Stimulated activated CD8-positive, alpha-beta memory T cell treated with anti-CD3 and anti-CD28 coated beads, Interleukin-15, amount 100 ng/mL, for 48 hours (primary cell): ENCODE measurements around the gene IRAK1BP1.
"Not testable (repeated sequence)": the region's sequence is repeated elsewhere in the genome, so short reads cannot be mapped to it uniquely, and the experiment has no call there.

ENCODE experiments used
- DNase-seq, 2 donors: peaks; one replicate each; pipeline ENCODE4 v3.0.0-alpha.2; 2020; ENCODE audit warnings: low read depth in 2 of 2

Gene IRAK1BP1

DNA sequence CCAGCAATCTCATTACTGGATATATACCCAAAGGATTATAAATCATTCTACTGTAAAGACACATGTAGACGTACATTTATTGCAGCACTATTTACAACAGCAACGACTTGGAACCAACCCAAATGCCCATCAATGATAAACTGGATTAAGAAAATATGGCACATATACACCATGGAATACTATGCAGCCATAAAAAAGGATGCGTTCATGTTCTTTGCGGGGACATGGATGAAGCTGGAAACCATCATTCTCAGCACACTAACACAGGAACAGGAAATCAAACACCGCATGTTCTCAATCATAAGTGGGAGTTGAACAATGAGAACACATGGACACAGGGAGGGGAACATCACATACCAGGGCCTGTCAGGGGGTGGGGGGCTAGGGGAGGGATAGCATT is 22.6 kb downstream of the IRAK1BP1 start:
- not testable (repeated sequence) for DNase-seq

DNA sequence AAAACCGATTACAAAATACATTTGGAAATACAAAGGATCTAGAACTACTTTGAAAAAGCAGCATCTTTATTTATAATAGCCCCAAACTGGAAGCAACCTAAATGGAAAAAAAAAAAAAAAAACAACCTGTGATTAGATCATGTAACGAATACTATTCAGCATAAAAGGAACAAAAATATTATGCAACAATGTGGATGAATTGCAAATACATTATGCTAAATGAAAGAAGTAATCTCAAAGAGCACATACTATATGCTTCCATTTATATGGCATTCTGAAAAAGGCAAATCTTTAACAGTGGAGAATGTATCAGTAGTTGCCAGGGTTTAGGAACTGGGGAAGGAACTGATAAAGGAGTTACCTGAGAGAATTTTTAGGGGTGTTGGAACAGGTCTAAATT is 28.9 kb downstream of the IRAK1BP1 start:
- no peak for DNase-seq

DNA sequence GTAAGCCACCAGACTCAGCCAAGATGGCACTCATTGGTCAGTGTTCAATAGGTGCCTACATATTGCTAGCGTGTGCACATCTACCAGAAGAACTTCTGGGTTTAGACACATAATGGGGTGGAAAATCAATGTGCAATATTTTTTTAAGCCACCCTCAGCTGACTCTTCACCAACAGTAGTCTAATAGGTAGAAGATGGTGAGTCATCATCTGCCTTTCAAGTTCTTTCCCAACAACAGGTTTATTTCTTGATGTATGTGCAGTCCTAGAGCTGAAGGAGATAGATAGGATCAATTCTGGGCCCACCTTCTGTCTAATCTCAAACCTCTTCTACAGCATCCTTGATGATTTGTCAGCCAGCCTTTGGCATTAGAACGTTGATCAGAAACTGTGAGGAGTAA is 41.3 kb downstream of the IRAK1BP1 start:
- DNase-seq: no peak

DNA sequence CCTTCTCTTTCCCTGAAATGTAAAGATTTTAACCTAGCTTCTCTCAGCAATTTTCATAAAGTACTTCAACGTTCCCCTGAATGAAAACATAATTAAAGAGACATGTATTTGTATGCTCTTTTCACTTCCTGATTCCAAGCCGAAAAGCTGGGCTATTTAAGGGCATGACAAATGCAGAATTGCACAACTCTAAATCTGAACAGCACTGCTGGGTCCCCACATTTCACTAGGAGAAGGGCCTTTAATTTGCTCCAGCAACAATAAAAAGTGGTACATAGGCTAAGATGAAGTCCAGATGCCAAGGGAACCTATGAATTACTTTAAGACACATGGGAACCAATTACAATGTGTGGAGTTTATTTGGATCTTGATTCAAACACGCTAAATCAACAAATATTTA is 42.0 kb downstream of the IRAK1BP1 start:
- no peak for DNase-seq

DNA sequence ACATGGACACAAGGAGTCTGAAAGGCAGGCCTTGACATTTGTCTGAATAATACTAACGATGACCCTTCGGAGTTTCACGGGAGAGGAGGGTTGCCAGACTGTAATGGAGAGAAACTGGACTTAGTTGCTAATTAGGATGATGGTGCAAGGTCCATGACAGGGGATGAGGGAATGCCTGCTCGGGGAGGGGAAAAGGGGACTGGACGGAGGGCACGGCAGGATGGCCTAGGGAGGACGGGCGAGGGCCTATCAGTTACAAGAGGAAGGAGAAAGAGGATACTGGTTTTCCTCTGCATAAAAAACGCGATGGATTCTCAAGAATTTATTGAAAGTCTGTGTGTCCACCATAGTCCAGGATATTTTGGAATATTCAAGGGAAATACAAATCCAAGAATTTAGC is 42.7 kb downstream of the IRAK1BP1 start:
- DNase-seq: no peak

DNA sequence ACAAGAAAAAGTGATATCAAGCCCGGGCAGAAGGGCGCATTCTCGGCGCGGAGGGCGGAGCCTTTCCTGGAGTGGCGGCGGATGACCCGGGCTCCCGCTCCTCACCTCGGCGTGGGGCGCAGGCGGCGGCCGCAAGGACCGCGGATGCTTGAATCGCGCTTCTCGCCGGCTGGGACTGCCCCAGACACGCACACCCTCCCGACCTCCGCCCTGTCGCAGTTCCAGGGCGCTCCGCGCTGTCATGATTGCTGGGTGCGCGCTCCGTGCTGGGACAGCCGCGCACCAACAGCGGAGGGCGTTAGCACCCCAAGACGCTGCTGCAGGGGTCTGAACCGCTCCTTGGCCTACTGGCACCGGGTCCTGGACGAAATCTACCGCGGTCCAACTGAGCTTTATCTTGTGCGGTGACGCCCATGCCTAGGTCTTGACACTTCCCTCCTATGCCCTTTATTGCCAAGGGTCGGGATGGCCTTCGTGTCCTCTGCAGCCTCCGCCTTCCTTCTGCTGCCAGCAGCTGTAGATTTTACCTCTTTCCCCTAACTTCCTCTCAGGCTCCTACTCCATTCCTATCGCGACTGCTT is 43.3 kb downstream of the IRAK1BP1 start:
- DNase-seq: peak; percentile 3 to 13

DNA sequence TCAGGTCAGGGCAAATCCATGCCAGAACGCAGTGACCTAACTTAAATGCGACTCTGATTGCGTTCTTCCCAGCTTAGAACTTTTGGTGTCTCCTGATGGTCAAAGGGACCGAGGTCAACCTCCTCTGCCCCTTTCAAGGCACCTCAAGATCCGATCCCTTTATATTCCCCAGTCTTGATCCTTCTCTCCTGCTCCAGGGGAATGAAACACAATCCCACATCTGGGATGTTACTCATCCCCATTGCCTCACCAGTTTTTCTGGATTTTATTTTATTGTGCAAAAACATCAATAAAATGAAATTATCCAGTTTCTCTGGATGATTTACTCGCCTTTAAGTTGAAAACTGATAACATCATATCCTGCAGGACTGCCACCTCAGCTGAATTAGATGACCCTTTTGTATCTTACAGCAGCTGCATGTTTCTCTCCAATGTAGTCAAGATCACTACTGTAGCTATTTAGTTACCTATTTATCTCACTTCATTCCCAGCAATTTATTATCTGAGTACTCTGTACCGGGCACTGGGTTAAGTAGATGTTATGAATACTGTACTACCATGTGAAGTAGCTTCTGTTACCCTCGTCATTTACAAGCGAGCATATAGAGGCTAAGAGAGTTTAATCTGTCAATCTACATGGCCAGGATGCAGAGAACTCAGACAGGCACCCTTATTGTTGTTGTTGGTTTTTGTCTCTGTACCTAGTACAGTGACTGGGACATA is 44.0 kb downstream of the IRAK1BP1 start:
- DNase-seq: no peak

DNA sequence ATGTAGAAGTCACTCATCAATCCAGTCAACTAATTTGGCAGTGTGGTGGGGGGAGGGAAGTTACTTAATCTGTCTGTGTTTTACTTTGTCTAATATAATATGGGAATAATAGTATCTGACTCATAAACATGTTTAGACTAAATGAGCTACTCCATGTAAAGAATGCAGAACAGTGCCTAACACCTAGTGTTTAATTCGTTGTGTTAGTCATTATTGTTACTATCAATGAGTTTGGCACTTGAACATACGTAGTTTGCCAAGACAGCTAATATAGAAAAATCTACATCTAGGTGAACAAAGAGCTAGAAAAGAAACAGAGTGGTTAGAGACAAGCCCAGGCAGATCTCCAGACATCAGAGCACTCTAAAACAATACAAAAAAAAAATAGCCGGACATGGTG is 49.1 kb downstream of the IRAK1BP1 start:
- no peak for DNase-seq

DNA sequence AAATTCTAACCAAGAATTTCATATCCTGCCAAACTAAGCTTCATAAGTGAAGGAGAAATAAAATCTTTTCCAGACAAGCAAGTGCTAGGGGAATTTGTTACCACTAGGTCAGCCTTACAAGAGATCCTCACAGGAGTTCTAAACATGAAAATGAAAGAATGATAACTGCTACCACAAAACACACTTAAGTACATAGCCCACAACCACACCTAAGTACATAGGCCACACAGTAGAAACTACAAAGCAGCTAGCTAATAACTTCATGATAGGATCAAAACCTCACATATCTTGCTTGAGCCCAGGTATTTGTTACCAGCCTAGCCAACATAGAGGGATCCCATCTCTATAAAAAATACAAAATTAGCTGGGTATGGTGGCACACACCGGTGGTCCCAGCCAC is 50.4 kb downstream of the IRAK1BP1 start:
- DNase-seq: no peak

DNA sequence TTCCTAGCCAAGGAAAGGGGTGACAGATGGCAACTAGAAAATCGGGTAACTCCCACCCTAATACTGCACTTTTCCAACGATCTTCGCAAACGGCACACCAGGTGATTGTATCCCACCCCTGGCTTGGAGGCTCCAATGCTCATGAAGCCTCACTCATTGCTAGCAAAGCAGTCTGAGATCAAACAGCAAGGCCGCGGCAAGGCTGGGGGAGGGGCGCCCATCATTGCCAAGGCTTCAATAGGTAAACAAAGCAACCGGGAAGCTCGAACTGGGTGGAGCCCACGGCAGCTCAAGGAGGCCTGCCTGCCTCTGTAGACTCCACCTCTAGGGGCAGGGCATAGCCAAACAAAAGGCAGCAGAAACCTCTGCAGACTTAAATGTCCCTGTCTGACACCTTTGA is 53.8 kb downstream of the IRAK1BP1 start:
- DNase-seq: not testable (repeated sequence)

DNA sequence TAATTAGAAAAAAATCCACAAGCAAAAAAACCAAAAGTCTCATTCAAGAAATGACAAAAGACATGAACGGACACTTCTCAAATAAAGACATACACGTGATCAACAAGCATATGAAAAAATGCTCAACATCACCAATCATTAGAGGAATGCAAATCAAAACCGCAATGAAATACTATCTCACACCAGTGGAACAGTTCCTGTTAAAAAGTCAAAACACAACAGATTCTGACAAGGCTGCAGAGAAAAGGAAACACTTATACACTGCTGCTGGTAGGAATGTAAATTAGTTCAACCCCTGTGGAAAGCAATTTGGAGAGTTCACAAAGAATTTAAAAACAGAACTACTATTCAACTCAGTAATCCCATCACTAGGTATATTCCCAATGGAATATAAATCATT is 58.0 kb downstream of the IRAK1BP1 start:
- no peak for DNase-seq

DNA sequence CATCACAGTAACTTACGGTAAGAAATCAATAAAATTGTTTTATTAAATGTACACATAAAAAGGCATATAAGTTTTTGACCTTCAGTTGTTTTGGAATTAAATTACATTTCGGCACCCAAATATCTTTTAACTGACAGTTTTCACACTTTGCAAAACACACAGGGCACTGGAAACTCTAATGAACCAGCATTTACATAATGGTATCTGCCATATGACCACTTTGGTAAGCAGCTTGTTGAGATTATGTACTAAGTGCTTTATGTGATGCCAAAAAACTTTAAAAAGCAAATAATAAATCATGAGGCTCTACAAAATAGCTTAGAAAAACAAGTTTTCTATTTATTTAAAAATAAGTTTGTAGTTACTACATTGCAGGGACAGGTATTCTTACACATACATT is 68.2 kb downstream of the IRAK1BP1 start:
- DNase-seq: no peak

DNA sequence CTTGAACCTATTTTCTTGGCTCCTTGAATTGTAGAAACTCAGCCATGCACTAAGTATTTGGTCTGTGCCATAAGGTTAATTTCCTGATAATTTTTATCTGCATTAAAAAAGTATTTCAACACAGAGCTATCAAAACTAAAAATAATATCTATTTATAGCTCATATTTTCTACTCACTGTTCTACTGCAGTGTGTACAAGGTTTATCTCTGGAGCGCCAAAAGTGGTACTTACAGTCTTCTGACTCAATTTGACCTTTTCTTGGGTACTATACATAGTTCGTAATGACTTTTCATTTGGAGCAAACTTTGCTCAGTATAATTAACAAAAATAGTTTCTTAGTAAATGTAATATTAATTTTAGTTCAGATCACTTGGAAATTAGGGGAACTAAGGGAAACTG is 69.2 kb downstream of the IRAK1BP1 start:
- no peak for DNase-seq

DNA sequence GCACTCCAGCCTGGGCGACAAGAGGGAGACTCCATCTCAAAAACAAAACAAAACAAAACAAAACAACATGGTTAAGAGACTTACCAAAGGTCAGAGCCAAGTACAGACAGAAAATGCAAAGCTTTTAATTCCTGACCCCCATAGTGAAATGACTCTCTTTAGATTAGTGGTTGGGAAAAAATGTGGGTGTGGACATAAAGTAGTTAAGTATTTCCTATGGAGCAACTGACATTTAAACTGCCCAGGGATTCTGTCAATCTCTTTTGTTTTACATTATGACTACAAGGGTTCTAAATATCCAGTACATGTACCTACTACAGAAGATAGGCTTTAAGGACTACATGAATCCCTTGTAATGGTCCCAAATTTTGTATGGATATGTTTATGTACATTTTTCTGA is 75.1 kb downstream of the IRAK1BP1 start:
- no peak for DNase-seq

DNA sequence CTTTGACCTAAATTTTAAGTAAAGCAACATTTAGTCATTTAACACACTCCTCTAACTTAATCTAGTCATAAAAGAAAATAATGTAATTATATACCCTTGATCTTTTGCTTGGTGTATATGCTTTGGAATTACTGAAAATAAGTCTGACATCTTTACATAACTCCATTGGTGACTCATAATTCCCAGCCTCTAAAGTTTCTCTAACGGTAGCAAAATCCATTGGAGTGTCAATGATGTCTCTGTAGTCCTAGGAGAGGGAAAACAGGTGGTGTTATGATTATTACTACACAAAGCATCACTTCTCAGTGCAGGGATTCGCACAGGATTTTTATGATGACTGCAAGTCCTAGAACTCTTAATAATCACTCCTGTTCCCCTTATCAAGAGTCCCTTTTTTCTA is 80.2 kb downstream of the IRAK1BP1 start:
- no peak for DNase-seq

DNA sequence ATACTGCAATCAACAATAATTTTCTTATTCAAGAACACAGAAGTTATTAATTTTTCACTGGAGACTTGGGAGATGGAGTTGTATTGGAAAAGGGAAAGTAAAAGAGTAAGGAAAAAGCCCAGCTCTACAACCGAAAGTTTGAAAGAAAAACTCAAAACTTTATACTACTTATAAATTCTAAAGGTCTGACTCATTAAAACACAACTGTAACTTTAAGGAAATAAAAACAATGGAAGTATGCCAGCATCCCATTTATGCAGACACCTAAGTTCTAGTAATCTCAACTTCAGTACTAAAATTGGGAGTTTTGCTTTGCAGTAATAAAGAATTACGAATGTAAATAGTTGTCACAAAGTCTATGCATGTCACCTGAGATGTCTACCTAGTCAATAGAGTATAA is 80.6 kb downstream of the IRAK1BP1 start:
- no peak for DNase-seq

DNA sequence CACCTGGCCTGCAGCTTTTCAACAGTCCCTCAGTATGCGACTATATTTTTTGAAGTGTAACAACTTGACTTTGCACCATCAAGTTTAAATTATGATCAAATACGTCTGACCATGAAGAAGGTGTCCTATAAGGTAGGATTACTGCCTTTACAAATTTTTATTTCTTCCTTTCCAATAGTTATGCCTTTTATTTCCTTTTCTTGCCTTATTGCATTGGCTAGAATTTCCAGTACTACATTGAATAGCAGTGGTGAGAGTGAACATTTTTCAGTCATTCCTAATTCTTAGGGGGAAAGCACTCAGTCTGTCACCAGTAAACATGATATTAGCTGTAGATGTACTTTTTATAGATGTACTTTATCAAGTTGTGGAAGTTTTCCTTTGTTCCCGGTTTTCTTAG is 81.4 kb downstream of the IRAK1BP1 start:
- no peak for DNase-seq

DNA sequence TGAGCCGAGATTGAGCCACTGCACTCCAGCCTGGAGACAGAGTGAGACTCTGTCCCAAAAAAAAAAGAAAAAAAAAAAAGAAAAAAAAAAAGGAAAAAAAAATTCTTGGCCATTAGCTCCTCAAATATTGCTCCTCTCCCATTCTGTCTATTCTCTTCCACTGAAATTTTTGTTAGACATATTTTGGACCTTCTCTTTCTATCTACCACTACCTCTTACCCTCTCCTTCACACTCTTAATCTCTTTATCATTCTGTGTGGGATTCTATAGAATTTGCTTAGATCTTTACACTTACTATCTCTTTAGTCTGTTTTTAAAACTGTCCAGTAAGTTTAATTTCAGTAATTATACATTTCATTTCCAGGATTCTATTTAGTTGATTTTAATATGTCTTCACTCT is 85.0 kb downstream of the IRAK1BP1 start:
- DNase-seq: no peak
